ENCODE data around the gene SLC19A1.

GRCh38 chr21:45580576-45581321 is 38.5 kb upstream of the SLC19A1 start:
- no peak for TF ChIP-seq POLR2AphosphoS5 (IDR thresholded peaks at IDR 0.05; ENCODE audit: low read depth, low read length)
- TF ChIP-seq POLR2A (IDR thresholded peaks at IDR 0.05; ENCODE audit: low read depth, low read length): no peak
- TF ChIP-seq TAF1 (IDR thresholded peaks at IDR 0.05; ENCODE audit: borderline replicate concordance, low read depth, low read length): no peak
